HL-60/S4 treated with retinoic acid at 250 ng/mL for 4 days and 3 days (cell line): Measurements from ENCODE around the gene BMPR2.
"Not testable (repeated sequence)": the region's sequence is repeated elsewhere in the genome, so short reads cannot be mapped to it uniquely, and the experiment has no call there.

Source experiments
- in situ Hi-C: fragments of 300-500 bp; cut with MboI; formaldehyde crosslinking; loops from 2 replicates; pipeline ENCODE4 v1.7.0; 2022; ENCODE audit warnings: low sequenced_read_pairs

The BMPR2 gene

GRCh38 chr2:202375609-202376408 is at the start of gene BMPR2:
BMPR2 (plus strand) TSS chr2:202376327; CDS start chr2:202377475, 1,148 bp downstream.
- in situ Hi-C loops: no loop called here

GRCh38 chr2:202327858-202328257 is 48.3 kb upstream of the BMPR2 start:
- in situ Hi-C loops: no loop called here

- in situ Hi-C loops: no loop called here
Measured at GRCh38 chr2:202335791-202336467, 40.2 kb upstream of the BMPR2 start.

- in situ Hi-C loops: no loop called here
Measured at GRCh38 chr2:202337151-202337550, 39.0 kb upstream of the BMPR2 start.

GRCh38 chr2:202337706-202338346 is 38.3 kb upstream of the BMPR2 start:
- in situ Hi-C loops: no loop called here

GRCh38 chr2:202339071-202339870 is 36.9 kb upstream of the BMPR2 start:
- in situ Hi-C loops: no loop called here

- in situ Hi-C loops: no loop called here
Measured at GRCh38 chr2:202344178-202344577, 31.9 kb upstream of the BMPR2 start.

GRCh38 chr2:202346180-202346579 is 29.9 kb upstream of the BMPR2 start:
- in situ Hi-C loops: no loop called here

GRCh38 chr2:202353430-202353829 is 22.7 kb upstream of the BMPR2 start:
- in situ Hi-C loops: no loop called here

- in situ Hi-C loops: no loop called here
Measured at GRCh38 chr2:202355993-202356505, 20.1 kb upstream of the BMPR2 start.

GRCh38 chr2:202358924-202359323 is 17.2 kb upstream of the BMPR2 start:
- in situ Hi-C loops: not testable (repeated sequence)

GRCh38 chr2:202360646-202361045 is 15.5 kb upstream of the BMPR2 start:
- in situ Hi-C loops: no loop called here

GRCh38 chr2:202361108-202361507 is 15.0 kb upstream of the BMPR2 start:
- in situ Hi-C loops: no loop called here

GRCh38 chr2:202373490-202373889 is 2.6 kb upstream of the BMPR2 start:
- in situ Hi-C loops: no loop called here

GRCh38 chr2:202374383-202374782 is 1.7 kb upstream of the BMPR2 start:
- in situ Hi-C loops: not testable (repeated sequence)

- in situ Hi-C loops: no loop called here
Measured at GRCh38 chr2:202375033-202375608, 1.0 kb upstream of the BMPR2 start.

GRCh38 chr2:202376460-202377206 is 506 bp downstream of the BMPR2 start:
- in situ Hi-C loops: no loop called here

GRCh38 chr2:202377207-202377761 is 1.2 kb downstream of the BMPR2 start:
- in situ Hi-C loops: no loop called here

- in situ Hi-C loops: no loop called here
Measured at GRCh38 chr2:202378001-202378400, 1.9 kb downstream of the BMPR2 start.
